GM23338 (cell line): ENCODE results near the gene MTHFD1. TPM values are rescaled to one million over a fixed set of nuclear protein-coding genes. Genes with fewer than 3 reads are reported as not detected.

Source experiments
- ATAC-seq: fragments of 200-7000 bp; cut with Tn5 transposase; 3 replicates; pipeline ENCODE4 v1.9.1; 2020
- DNase-seq: peaks from one replicate; pipeline ENCODE4 v3.0.0-alpha.2; 2015; ENCODE audit warnings: low spot score
- H2AFZ ChIP-seq: fragments of 200-600 bp; sonication (generic); 2 replicates; pipeline ENCODE4 v1.8.0; 2016; ENCODE audit warnings: antibody characterized with exemption, mild to moderate bottlenecking, moderate library complexity
- H3F3A ChIP-seq: fragments of 200-600 bp; sonication (generic); replicated peaks from 2 replicates; pipeline ENCODE4 v1.8.0; 2017; ENCODE audit warnings: antibody characterized with exemption, mixed run types, low read depth
- H3K27ac ChIP-seq: fragments of 200-600 bp; sonication (generic); 2 replicates; pipeline ENCODE4 v1.6.1; 2016; ENCODE audit warnings: low read depth
- H3K27me3 ChIP-seq: fragments of 200-600 bp; sonication (generic); 2 replicates; pipeline ENCODE4 v1.8.0; 2016; ENCODE audit warnings: mild to moderate bottlenecking, mixed run types, moderate library complexity; ENCODE audit not compliant: insufficient read depth
- H3K36me3 ChIP-seq: fragments of 200-600 bp; sonication (generic); 2 replicates; pipeline ENCODE4 v1.8.0; 2016; ENCODE audit warnings: mild to moderate bottlenecking; ENCODE audit not compliant: insufficient read depth
- H3K4me1 ChIP-seq: fragments of 200-600 bp; sonication (generic); 2 replicates; pipeline ENCODE4 v1.8.0; 2016; ENCODE audit warnings: mild to moderate bottlenecking, moderate library complexity; ENCODE audit not compliant: insufficient read depth
- H3K4me2 ChIP-seq: fragments of 200-600 bp; sonication (generic); 2 replicates; pipeline ENCODE4 v1.7.1; 2017; ENCODE audit warnings: mixed run types
- H3K4me3 ChIP-seq: fragments of 200-600 bp; sonication (generic); 2 replicates; pipeline ENCODE4 v1.6.1; 2016; ENCODE audit warnings: mixed run types
- H3K79me2 ChIP-seq: fragments of 200-600 bp; sonication (generic); replicated peaks from 2 replicates; pipeline ENCODE4 v1.8.0; 2017; ENCODE audit warnings: mild to moderate bottlenecking; ENCODE audit not compliant: insufficient read depth
- H3K9me2 ChIP-seq: fragments of 200-600 bp; sonication (generic); 2 replicates; pipeline ENCODE4 v1.8.0; 2017; ENCODE audit not compliant: insufficient read depth
- H4K20me1 ChIP-seq: fragments of 200-600 bp; sonication (generic); replicated peaks from 2 replicates; pipeline ENCODE4 v1.8.0; 2017; ENCODE audit warnings: mild to moderate bottlenecking; ENCODE audit not compliant: insufficient read depth
- H3K27ac Mint-ChIP-seq: 2 replicates; pipeline ENCODE4 v1.8.0; 2020; ENCODE audit warnings: inconsistent platforms, mild to moderate bottlenecking, moderate library complexity, mixed read lengths
- H3K27me3 Mint-ChIP-seq: 3 replicates; pipeline ENCODE4 v1.8.0; 2022; ENCODE audit warnings: low read depth, mild to moderate bottlenecking, moderate library complexity, mixed read lengths, inconsistent platforms; ENCODE audit not compliant: insufficient read depth, poor library complexity
- H3K36me3 Mint-ChIP-seq: 3 replicates; pipeline ENCODE4 v1.8.0; 2021; ENCODE audit warnings: low read depth, mild to moderate bottlenecking, inconsistent platforms, moderate library complexity, mixed read lengths
- H3K4me1 Mint-ChIP-seq: 3 replicates; pipeline ENCODE4 v1.8.0; 2020; ENCODE audit warnings: mild to moderate bottlenecking, inconsistent platforms, mixed read lengths
- H3K4me3 Mint-ChIP-seq: 3 replicates; pipeline ENCODE4 v1.8.0; 2021; ENCODE audit warnings: moderate library complexity, mild to moderate bottlenecking, inconsistent platforms, mixed read lengths
- H3K9me3 Mint-ChIP-seq: 3 replicates; pipeline ENCODE4 v1.8.0; 2020; ENCODE audit warnings: moderate library complexity, mild to moderate bottlenecking, inconsistent platforms, mixed read lengths
- CREB1 ChIP-seq: fragments of 250-450 bp; sonication (Bioruptor Pico); IDR thresholded peaks from 2 replicates; pipeline ENCODE4 v1.5.0; 2020; ENCODE audit warnings: low read depth, mild to moderate bottlenecking, moderate library complexity
- EZH2 ChIP-seq: fragments of 200-600 bp; sonication (generic); IDR thresholded peaks from one replicate; pipeline ENCODE4 v1.8.0; 2017; ENCODE audit warnings: antibody characterized with exemption, mild to moderate bottlenecking, low read depth; ENCODE audit not compliant: unreplicated experiment
- EZH2phosphoT487 ChIP-seq: fragments of 200-600 bp; sonication (generic); IDR thresholded peaks from one replicate; pipeline ENCODE4 v1.8.1; 2018; ENCODE audit warnings: antibody characterized with exemption; ENCODE audit not compliant: unreplicated experiment
- JUNB ChIP-seq: IDR thresholded peaks from one replicate; pipeline ENCODE4 v1.6.1; 2016; ENCODE audit warnings: antibody characterized with exemption; ENCODE audit not compliant: unreplicated experiment
- NANOG ChIP-seq: IDR thresholded peaks from 2 replicates; pipeline ENCODE4 v1.6.1; 2016; ENCODE audit warnings: antibody characterized with exemption, borderline replicate concordance
- POLR2AphosphoS5 ChIP-seq: IDR thresholded peaks from 2 replicates; pipeline ENCODE4 v1.6.1; 2016; ENCODE audit warnings: antibody characterized with exemption, low read depth
- STAT1 ChIP-seq: IDR thresholded peaks from one replicate; pipeline ENCODE4 v1.6.1; 2016; ENCODE audit warnings: antibody characterized with exemption; ENCODE audit not compliant: unreplicated experiment
- ZNF114 ChIP-seq: fragments of 250-450 bp; sonication (Bioruptor Pico); IDR thresholded peaks from 2 replicates; pipeline ENCODE4 v1.5.0; 2020; ENCODE audit warnings: mild to moderate bottlenecking, moderate library complexity
- ZNF331 ChIP-seq: fragments of 250-450 bp; sonication (Bioruptor Pico); IDR thresholded peaks from 2 replicates; pipeline ENCODE4 v1.5.0; 2020; ENCODE audit warnings: low read depth, mild to moderate bottlenecking, moderate library complexity
- polyA plus RNA-seq: library from polyadenylated mRNA; unstranded; fragments of >200 nt; fragmentation: Nextera tagmentation; extraction: Ambion mirVana; gene quantifications from 2 replicates; pipeline ENCODE4 v1.2.1, GENCODE V29; 2016
- total RNA-seq: library from RNA; depleted of rRNA; stranded (reverse); fragments of >200 nt; shearing (Covaris generic); gene quantifications from 2 replicates; pipeline ENCODE4 v1.2.3, GENCODE V29; 2014
- TF ChIP-seq, protein P1 (sequence below), 2 experiments: fragments of 200-600 bp in 1 of 2; sonication (generic) in 1 of 2; conservative IDR thresholded peaks; 2 replicates each; pipeline versions ENCODE4 v1.5.1 to v1.6.1; 2016 to 2017; ENCODE audit warnings: antibody characterized with exemption in 2 of 2, low read depth in 2 of 2, mild to moderate bottlenecking in 2 of 2, moderate library complexity in 1 of 2
- TF ChIP-seq, protein P2 (sequence below): IDR thresholded peaks from 2 replicates; pipeline ENCODE4 v1.6.1; 2016; ENCODE audit warnings: antibody characterized with exemption
- TF ChIP-seq, protein P3 (sequence below): fragments of 250-450 bp; sonication (Bioruptor Pico); IDR thresholded peaks from 2 replicates; pipeline ENCODE4 v1.5.0; 2020; ENCODE audit warnings: mild to moderate bottlenecking, moderate library complexity
- TF ChIP-seq, protein P4 (sequence below): IDR thresholded peaks from one replicate; pipeline ENCODE4 v1.6.1; 2018; ENCODE audit warnings: antibody characterized with exemption; ENCODE audit not compliant: unreplicated experiment

The MTHFD1 gene
- total and polyA plus RNA-seq, 2 experiments from 2014 or later: 219 to 237 TPM

DNA sequence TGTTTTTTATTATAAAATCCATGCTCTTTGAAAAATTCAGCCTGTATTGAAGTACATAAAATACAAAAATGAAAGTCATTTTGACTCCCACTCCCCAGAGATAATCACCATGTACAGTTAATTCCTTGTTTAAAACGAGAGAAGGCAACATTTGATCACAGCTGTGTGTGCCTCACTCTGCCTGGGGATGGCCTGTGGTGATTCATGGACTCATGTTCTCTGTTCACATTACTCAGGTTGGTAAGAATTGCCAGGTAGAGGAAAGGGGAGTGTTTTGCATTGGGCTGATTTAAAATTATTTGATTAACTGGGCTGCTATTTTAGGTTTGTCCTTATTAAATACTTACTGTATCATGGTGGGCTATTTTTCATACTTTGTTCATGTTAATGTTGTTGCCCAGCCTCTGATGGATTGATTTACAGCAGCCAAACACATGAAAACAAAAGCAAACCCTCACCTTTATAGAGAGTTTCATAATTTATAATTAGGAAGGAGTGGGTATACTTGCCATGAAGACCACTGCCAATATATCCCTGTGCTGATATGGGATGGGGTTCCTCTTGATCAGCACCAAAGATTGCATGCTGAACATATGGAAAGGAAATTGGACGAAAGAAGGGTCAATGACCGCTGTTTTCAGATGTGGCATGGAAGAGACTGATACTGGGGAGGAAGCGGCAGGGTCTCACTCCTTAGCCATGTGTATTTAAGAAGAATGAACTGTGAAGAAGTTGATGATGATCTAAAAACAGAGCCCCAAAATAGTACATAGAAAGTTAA, 119.4 kb downstream of the MTHFD1 start:
- no peak overlapping the region for H2AFZ ChIP-seq

More for the DNA sequence above, 119.4 kb downstream of the MTHFD1 start:
- ATAC-seq: no peak
- H3K4me2 ChIP-seq: peak overlapping the region; percentile 86
- no peak overlapping the region for H3K27ac Mint-ChIP-seq
- peaks cover 10% of the 10 kb centered on the region; the same call in 1 of the 2 replicates for H4K20me1 ChIP-seq
- H3K79me2 ChIP-seq: peaks cover 79% of the 10 kb centered on the region
- DNase-seq: no peak
- H3K27me3 ChIP-seq: no peaks in the 10 kb centered on the region
- no peaks in the 10 kb centered on the region for H3K9me3 Mint-ChIP-seq
- 0 out of 2 replicates have a peak overlapping the region, but pooled peaks have one; percentile 21 for H3K4me3 ChIP-seq
- H3F3A ChIP-seq: peaks cover 12% of the 10 kb centered on the region; the same call in 1 of the 2 replicates
- no peak for TF ChIP-seq NANOG
- no peak for TF ChIP-seq ZNF114
- no peak for TF ChIP-seq CREB1 (CRISPR knock-in tag)
- no peak for TF ChIP-seq ZNF331 (CRISPR knock-in tag)
- no peak for TF ChIP-seq JUNB
- TF ChIP-seq STAT1: no peak
- TF ChIP-seq, protein P1, sequence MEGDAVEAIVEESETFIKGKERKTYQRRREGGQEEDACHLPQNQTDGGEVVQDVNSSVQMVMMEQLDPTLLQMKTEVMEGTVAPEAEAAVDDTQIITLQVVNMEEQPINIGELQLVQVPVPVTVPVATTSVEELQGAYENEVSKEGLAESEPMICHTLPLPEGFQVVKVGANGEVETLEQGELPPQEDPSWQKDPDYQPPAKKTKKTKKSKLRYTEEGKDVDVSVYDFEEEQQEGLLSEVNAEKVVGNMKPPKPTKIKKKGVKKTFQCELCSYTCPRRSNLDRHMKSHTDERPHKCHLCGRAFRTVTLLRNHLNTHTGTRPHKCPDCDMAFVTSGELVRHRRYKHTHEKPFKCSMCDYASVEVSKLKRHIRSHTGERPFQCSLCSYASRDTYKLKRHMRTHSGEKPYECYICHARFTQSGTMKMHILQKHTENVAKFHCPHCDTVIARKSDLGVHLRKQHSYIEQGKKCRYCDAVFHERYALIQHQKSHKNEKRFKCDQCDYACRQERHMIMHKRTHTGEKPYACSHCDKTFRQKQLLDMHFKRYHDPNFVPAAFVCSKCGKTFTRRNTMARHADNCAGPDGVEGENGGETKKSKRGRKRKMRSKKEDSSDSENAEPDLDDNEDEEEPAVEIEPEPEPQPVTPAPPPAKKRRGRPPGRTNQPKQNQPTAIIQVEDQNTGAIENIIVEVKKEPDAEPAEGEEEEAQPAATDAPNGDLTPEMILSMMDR (conservative IDR thresholded peaks at IDR 0.05; ENCODE audit: low read depth in 2 of 2): no peak
- TF ChIP-seq, protein P2, sequence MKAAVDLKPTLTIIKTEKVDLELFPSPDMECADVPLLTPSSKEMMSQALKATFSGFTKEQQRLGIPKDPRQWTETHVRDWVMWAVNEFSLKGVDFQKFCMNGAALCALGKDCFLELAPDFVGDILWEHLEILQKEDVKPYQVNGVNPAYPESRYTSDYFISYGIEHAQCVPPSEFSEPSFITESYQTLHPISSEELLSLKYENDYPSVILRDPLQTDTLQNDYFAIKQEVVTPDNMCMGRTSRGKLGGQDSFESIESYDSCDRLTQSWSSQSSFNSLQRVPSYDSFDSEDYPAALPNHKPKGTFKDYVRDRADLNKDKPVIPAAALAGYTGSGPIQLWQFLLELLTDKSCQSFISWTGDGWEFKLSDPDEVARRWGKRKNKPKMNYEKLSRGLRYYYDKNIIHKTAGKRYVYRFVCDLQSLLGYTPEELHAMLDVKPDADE: no peak
- no peak for TF ChIP-seq POLR2AphosphoS5
- TF ChIP-seq, protein P3, sequence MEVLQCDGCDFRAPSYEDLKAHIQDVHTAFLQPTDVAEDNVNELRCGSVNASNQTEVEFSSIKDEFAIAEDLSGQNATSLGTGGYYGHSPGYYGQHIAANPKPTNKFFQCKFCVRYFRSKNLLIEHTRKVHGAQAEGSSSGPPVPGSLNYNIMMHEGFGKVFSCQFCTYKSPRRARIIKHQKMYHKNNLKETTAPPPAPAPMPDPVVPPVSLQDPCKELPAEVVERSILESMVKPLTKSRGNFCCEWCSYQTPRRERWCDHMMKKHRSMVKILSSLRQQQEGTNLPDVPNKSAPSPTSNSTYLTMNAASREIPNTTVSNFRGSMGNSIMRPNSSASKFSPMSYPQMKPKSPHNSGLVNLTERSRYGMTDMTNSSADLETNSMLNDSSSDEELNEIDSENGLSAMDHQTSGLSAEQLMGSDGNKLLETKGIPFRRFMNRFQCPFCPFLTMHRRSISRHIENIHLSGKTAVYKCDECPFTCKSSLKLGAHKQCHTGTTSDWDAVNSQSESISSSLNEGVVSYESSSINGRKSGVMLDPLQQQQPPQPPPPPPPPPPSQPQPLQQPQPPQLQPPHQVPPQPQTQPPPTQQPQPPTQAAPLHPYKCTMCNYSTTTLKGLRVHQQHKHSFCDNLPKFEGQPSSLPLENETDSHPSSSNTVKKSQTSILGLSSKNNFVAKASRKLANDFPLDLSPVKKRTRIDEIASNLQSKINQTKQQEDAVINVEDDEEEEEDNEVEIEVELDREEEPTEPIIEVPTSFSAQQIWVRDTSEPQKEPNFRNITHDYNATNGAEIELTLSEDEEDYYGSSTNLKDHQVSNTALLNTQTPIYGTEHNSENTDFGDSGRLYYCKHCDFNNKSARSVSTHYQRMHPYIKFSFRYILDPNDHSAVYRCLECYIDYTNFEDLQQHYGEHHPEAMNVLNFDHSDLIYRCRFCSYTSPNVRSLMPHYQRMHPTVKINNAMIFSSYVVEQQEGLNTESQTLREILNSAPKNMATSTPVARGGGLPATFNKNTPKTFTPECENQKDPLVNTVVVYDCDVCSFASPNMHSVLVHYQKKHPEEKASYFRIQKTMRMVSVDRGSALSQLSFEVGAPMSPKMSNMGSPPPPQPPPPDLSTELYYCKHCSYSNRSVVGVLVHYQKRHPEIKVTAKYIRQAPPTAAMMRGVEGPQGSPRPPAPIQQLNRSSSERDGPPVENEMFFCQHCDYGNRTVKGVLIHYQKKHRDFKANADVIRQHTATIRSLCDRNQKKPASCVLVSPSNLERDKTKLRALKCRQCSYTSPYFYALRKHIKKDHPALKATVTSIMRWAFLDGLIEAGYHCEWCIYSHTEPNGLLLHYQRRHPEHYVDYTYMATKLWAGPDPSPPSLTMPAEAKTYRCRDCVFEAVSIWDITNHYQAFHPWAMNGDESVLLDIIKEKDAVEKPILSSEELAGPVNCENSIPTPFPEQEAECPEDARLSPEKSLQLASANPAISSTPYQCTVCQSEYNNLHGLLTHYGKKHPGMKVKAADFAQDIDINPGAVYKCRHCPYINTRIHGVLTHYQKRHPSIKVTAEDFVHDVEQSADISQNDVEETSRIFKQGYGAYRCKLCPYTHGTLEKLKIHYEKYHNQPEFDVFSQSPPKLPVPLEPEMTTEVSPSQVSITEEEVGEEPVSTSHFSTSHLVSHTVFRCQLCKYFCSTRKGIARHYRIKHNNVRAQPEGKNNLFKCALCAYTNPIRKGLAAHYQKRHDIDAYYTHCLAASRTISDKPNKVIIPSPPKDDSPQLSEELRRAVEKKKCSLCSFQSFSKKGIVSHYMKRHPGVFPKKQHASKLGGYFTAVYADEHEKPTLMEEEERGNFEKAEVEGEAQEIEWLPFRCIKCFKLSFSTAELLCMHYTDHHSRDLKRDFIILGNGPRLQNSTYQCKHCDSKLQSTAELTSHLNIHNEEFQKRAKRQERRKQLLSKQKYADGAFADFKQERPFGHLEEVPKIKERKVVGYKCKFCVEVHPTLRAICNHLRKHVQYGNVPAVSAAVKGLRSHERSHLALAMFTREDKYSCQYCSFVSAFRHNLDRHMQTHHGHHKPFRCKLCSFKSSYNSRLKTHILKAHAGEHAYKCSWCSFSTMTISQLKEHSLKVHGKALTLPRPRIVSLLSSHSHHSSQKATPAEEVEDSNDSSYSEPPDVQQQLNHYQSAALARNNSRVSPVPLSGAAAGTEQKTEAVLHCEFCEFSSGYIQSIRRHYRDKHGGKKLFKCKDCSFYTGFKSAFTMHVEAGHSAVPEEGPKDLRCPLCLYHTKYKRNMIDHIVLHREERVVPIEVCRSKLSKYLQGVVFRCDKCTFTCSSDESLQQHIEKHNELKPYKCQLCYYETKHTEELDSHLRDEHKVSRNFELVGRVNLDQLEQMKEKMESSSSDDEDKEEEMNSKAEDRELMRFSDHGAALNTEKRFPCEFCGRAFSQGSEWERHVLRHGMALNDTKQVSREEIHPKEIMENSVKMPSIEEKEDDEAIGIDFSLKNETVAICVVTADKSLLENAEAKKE (CRISPR knock-in tag): no peak
- TF ChIP-seq, protein P4, sequence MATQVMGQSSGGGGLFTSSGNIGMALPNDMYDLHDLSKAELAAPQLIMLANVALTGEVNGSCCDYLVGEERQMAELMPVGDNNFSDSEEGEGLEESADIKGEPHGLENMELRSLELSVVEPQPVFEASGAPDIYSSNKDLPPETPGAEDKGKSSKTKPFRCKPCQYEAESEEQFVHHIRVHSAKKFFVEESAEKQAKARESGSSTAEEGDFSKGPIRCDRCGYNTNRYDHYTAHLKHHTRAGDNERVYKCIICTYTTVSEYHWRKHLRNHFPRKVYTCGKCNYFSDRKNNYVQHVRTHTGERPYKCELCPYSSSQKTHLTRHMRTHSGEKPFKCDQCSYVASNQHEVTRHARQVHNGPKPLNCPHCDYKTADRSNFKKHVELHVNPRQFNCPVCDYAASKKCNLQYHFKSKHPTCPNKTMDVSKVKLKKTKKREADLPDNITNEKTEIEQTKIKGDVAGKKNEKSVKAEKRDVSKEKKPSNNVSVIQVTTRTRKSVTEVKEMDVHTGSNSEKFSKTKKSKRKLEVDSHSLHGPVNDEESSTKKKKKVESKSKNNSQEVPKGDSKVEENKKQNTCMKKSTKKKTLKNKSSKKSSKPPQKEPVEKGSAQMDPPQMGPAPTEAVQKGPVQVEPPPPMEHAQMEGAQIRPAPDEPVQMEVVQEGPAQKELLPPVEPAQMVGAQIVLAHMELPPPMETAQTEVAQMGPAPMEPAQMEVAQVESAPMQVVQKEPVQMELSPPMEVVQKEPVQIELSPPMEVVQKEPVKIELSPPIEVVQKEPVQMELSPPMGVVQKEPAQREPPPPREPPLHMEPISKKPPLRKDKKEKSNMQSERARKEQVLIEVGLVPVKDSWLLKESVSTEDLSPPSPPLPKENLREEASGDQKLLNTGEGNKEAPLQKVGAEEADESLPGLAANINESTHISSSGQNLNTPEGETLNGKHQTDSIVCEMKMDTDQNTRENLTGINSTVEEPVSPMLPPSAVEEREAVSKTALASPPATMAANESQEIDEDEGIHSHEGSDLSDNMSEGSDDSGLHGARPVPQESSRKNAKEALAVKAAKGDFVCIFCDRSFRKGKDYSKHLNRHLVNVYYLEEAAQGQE: no peak
- no peak for TF ChIP-seq EZH2phosphoT487
- TF ChIP-seq EZH2: no peak
- H3K4me3 Mint-ChIP-seq: peak overlapping the region; percentile 46
- peaks cover 3% of the 10 kb centered on the region; the same call in 1 of the 3 replicates for H3K36me3 Mint-ChIP-seq
- H3K4me1 Mint-ChIP-seq: peaks cover 57% of the 10 kb centered on the region
- H3K27me3 Mint-ChIP-seq: peaks cover 12% of the 10 kb centered on the region
- H3K4me1 ChIP-seq: peaks cover 52% of the 10 kb centered on the region
- H3K36me3 ChIP-seq: no peaks in the 10 kb centered on the region
- no peaks in the 10 kb centered on the region for H3K9me2 ChIP-seq
- H3K27ac ChIP-seq: no peak overlapping the region
